ENCODE measurements around the gene ME1. TPM values are rescaled to one million over a fixed set of nuclear protein-coding genes. Genes with fewer than 3 reads are reported as not detected.
A peak's percentile ranks its signal among the peaks of the same experiment; 100 is the strongest.

ME1 gene
- total RNA-seq, 1 experiment from 2014 or later: 40.5 TPM

GRCh38 chr6:83431545-83432155 is 799 bp upstream of the ME1 start (continued):
- TF ChIP-seq REST (IDR thresholded peaks at IDR 0.05; ENCODE audit: low read depth) (no peak), RAD21 (IDR thresholded peaks at IDR 0.05; ENCODE audit: low read depth) (no peak), ELF1 (IDR thresholded peaks at IDR 0.05; ENCODE audit: borderline replicate concordance, low read depth) (no peak)

- ATAC-seq: peak; percentile 46
- TF ChIP-seq REST (IDR thresholded peaks at IDR 0.05; ENCODE audit: low read depth) (no peak), ELF1 (IDR thresholded peaks at IDR 0.05; ENCODE audit: borderline replicate concordance, low read depth) (no peak), SIN3A (IDR thresholded peaks at IDR 0.05; ENCODE audit: low read depth) (peak; percentile 41; the same call in 1 of the 2 replicates), CTCF (IDR thresholded peaks at IDR 0.05 in 2 of 3, conservative IDR thresholded peaks at IDR 0.05 in 1 of 3; ENCODE audit: borderline replicate concordance in 1 of 3, insufficient read depth in 1 of 3, low read depth in 2 of 3, low read length in 2 of 3) (no peak), TCF7L2 (IDR thresholded peaks at IDR 0.05; ENCODE audit: borderline replicate concordance, extremely low read depth, insufficient read depth, insufficient read length) (no peak), JUND (IDR thresholded peaks at IDR 0.05) (no peak), FOSL1 (IDR thresholded peaks at IDR 0.05; ENCODE audit: low read depth) (no peak), CBX3 (IDR thresholded peaks at IDR 0.05; ENCODE audit: low read depth) (peak; percentile 32; the same call in 1 of the 2 replicates), YY1 (IDR thresholded peaks at IDR 0.05; ENCODE audit: extremely low read depth, insufficient replicate concordance, low read depth, low read length) (no peak), CEBPB (IDR thresholded peaks at IDR 0.05; ENCODE audit: low read depth) (no peak), SRF (IDR thresholded peaks at IDR 0.05; ENCODE audit: low read depth) (no peak), RAD21 (IDR thresholded peaks at IDR 0.05; ENCODE audit: low read depth) (no peak), POLR2A (IDR thresholded peaks at IDR 0.05; ENCODE audit: borderline replicate concordance, extremely low read depth, insufficient read depth, insufficient read length) (no peak)
Observed at GRCh38 chr6:83429857-83430610, 817 bp downstream of the ME1 start.

More at GRCh38 chr6:83429857-83430610, 817 bp downstream of the ME1 start:
- RAD21 ChIA-PET (ENCODE audit: low non-redundant PET in 1 of 2, low total read pairs in 2 of 2, uncharacterized antibody in 2 of 2, unreplicated experiment in 2 of 2): no interaction called here
- POLR2A ChIA-PET: interaction anchor here (0.7 kb wide), 1 partner anchor 80 kb away, joined by 3 read pairs; no protein-coding TSS in a partner anchor
- H3K79me2 ChIP-seq (ENCODE audit: insufficient read depth, low read length): peaks cover 57% of the 10 kb centered on the region
- H3K9ac ChIP-seq (ENCODE audit: low read length): peak overlapping the region; percentile 85
- peaks cover 0 to 18% of the 10 kb centered on the region in 2 experiments; a peak in 1 of 4 replicates for H3K36me3 ChIP-seq (ENCODE audit: control insufficient read depth in 1 of 2, insufficient read depth in 2 of 2, low read length in 2 of 2)
- H3K27ac ChIP-seq (ENCODE audit: low read depth, low read length): peak overlapping the region; percentile 97
- H3K4me2 ChIP-seq (ENCODE audit: low read length): peak overlapping the region; percentile 88
- H4K20me1 ChIP-seq (ENCODE audit: insufficient read depth): no peaks in the 10 kb centered on the region
- peaks cover 24 to 26% of the 10 kb centered on the region in 2 experiments for H3K4me1 ChIP-seq (ENCODE audit: control insufficient read depth in 1 of 2, insufficient read depth in 2 of 2, low read length in 2 of 2)
- peak overlapping the region; percentile 67 to 90 for H3K4me3 ChIP-seq (replicated peaks in 1 of 2; ENCODE audit: low read depth in 1 of 2, low read length in 2 of 2)
- DNase-seq (ENCODE audit: low read depth, low spot score): peak; percentile 46
- no peaks in the 10 kb centered on the region for H3K27me3 ChIP-seq (ENCODE audit: insufficient read depth, low read length)
- H3K9me2 ChIP-seq (ENCODE audit: insufficient read depth): no peaks in the 10 kb centered on the region
- intact Hi-C loops (cut with micrococcal nuclease): loop anchor here (10.0 kb wide), 1 partner anchor 365 kb away; the partner anchor contains the start of genes DOP1A and UBE3D
- CTCF ChIA-PET: no interaction called here
- H2AFZ ChIP-seq (ENCODE audit: low read depth, low read length, poor library complexity, severe bottlenecking): peak overlapping the region; percentile 19
- no TSS peak for BruUV-seq (replicated peaks)
- no peaks in the 10 kb centered on the region; a peak in 1 of 4 replicates for H3K9me3 ChIP-seq (ENCODE audit: control insufficient read depth in 1 of 2, insufficient read depth in 1 of 2, low read depth in 1 of 2, low read length in 2 of 2)
